SK-N-SH treated with all-trans-retinoic acid at 6 μM for 48 hours (cell line): Measurements from ENCODE around the gene FAM156B.
"Not testable (repeated sequence)": the region's sequence is repeated elsewhere in the genome, so short reads cannot be mapped to it uniquely, and the experiment has no call there.

Experiments
- BACH2 ChIP-seq: fragments of 250-450 bp; sonication (Bioruptor Pico); IDR thresholded peaks from 2 replicates; pipeline ENCODE4 v1.9.0; 2021; ENCODE audit warnings: mild to moderate bottlenecking, borderline replicate concordance
- CREB5 ChIP-seq: fragments of 250-450 bp; sonication (Bioruptor Pico); IDR thresholded peaks from 2 replicates; pipeline ENCODE4 v1.5.1; 2020; ENCODE audit warnings: low read depth, mild to moderate bottlenecking, moderate library complexity
- ESRRG ChIP-seq: fragments of 250-450 bp; sonication (Bioruptor Pico); IDR thresholded peaks from 2 replicates; pipeline ENCODE4 v1.6.1; 2021; ENCODE audit warnings: mild to moderate bottlenecking
- GLIS3 ChIP-seq: fragments of 250-450 bp; sonication (Bioruptor Pico); IDR thresholded peaks from 2 replicates; pipeline ENCODE4 v1.5.0; 2020; ENCODE audit warnings: mild to moderate bottlenecking, moderate library complexity
- PATZ1 ChIP-seq: fragments of 250-450 bp; sonication (Bioruptor Pico); IDR thresholded peaks from 2 replicates; pipeline ENCODE4 v1.8.0; 2020; ENCODE audit warnings: mild to moderate bottlenecking, moderate library complexity, borderline replicate concordance
- PPARA ChIP-seq: fragments of 250-450 bp; sonication (Bioruptor Pico); IDR thresholded peaks from 2 replicates; pipeline ENCODE4 v1.5.0; 2020; ENCODE audit warnings: mild to moderate bottlenecking, borderline replicate concordance
- SNAI2 ChIP-seq: fragments of 250-450 bp; sonication (Bioruptor Pico); IDR thresholded peaks from 2 replicates; pipeline ENCODE4 v1.5.0; 2020; ENCODE audit warnings: mild to moderate bottlenecking, moderate library complexity
- TCF4 ChIP-seq: fragments of 250-450 bp; sonication (Bioruptor Pico); IDR thresholded peaks from 2 replicates; pipeline ENCODE4 v1.8.0; 2021; ENCODE audit warnings: mild to moderate bottlenecking, moderate library complexity, borderline replicate concordance
- TOX ChIP-seq: fragments of 250-450 bp; sonication (Bioruptor Pico); IDR thresholded peaks from 2 replicates; pipeline ENCODE4 v1.8.0; 2021; ENCODE audit warnings: mild to moderate bottlenecking, moderate library complexity, borderline replicate concordance
- ZC3H10 ChIP-seq: fragments of 250-450 bp; sonication (Bioruptor Pico); IDR thresholded peaks from 2 replicates; pipeline ENCODE4 v1.5.1; 2021; ENCODE audit warnings: mild to moderate bottlenecking, moderate library complexity
- ZFP3 ChIP-seq: fragments of 250-450 bp; sonication (Bioruptor Pico); IDR thresholded peaks from 2 replicates; pipeline ENCODE4 v1.5.0; 2020; ENCODE audit warnings: mild to moderate bottlenecking, moderate library complexity
- ZFP30 ChIP-seq: fragments of 450-650 bp; formaldehyde crosslinking; IDR thresholded peaks from 2 replicates; pipeline ENCODE4 v1.5.0; 2022; ENCODE audit warnings: mild to moderate bottlenecking, moderate library complexity
- ZNF565 ChIP-seq: fragments of 450-650 bp; formaldehyde crosslinking; conservative IDR thresholded peaks from 2 replicates; pipeline ENCODE4 v1.5.0; 2020; ENCODE audit warnings: low read depth, mild to moderate bottlenecking, moderate library complexity
- ZNF8 ChIP-seq: fragments of 450-650 bp; formaldehyde crosslinking; IDR thresholded peaks from 2 replicates; pipeline ENCODE4 v1.5.0; 2020; ENCODE audit warnings: mild to moderate bottlenecking, moderate library complexity

GRCh38 chrX:52906072-52906471 lies 8.9 kb downstream of the FAM156B start:
- TF ChIP-seq PATZ1 (CRISPR knock-in tag); GLIS3 (CRISPR knock-in tag); ZC3H10 (CRISPR knock-in tag); ZFP30 (CRISPR knock-in tag); ZNF565; TOX (CRISPR knock-in tag); ZFP3 (CRISPR knock-in tag); PPARA; ZNF8; TCF4; ESRRG; SNAI2 (CRISPR knock-in tag); CREB5 (CRISPR knock-in tag); BACH2 (CRISPR knock-in tag): not testable (repeated sequence)
